HEK293 (cell line): ENCODE measurements around the gene NELFB.

Experiments
- CTCF ChIA-PET: fragments of 350-600 bp; formaldehyde crosslinking; extraction: SDS; loops from one replicate; lab custom pipeline; 2021; ENCODE audit warnings: antibody characterized with exemption; lab: Yijun Ruan, JAX
- POLR2A ChIA-PET: fragments of 300-600 bp; formaldehyde crosslinking; extraction: SDS; loops from one replicate; lab custom pipeline; 2020; ENCODE audit warnings: antibody characterized with exemption, inconsistent platforms; lab: Yijun Ruan, JAX
- H3K27ac ChIP-seq: fragments of 200-500 bp; sonication (Bioruptor generic); 2 replicates; pipeline ENCODE4 v1.5.1; 2014; ENCODE audit warnings: low read depth, low read length, control low read depth, inconsistent platforms; ENCODE audit errors: extremely low read depth
- H3K36me3 ChIP-seq, 2 experiments: fragments of 200-500 bp in 1 of 2; sonication (Bioruptor generic) in 1 of 2; 1 replicate in 1 of 2; 2 replicates in 1 of 2; pipeline ENCODE4 v1.5.1; 2014 to 2017; ENCODE audit warnings: inconsistent platforms in 2 of 2, low read length in 2 of 2; ENCODE audit not compliant: control insufficient read depth in 2 of 2, insufficient read depth in 1 of 2
- H3K4me1 ChIP-seq: fragments of 200-500 bp; sonication (Bioruptor generic); 2 replicates; pipeline ENCODE4 v1.5.1; 2014; ENCODE audit warnings: mild to moderate bottlenecking, low read length, inconsistent platforms; ENCODE audit not compliant: control insufficient read depth, insufficient read depth
- H3K4me3 ChIP-seq: 2 replicates; pipeline ENCODE4 v1.5.1; 2011; ENCODE audit warnings: low read depth, mild to moderate bottlenecking, control low read depth, low read length, moderate library complexity
- H3K9me3 ChIP-seq: fragments of 200-500 bp; sonication (Bioruptor generic); 2 replicates; pipeline ENCODE4 v1.5.1; 2014; ENCODE audit warnings: low read depth, low read length, inconsistent platforms; ENCODE audit not compliant: control insufficient read depth, insufficient read depth
- CTCF ChIP-seq: fragments of 450-650 bp; formaldehyde crosslinking; IDR thresholded peaks from 2 replicates; pipeline ENCODE4 v1.5.1; 2016; ENCODE audit warnings: missing biosample characterization, missing genetic modification characterization
- GLI4 ChIP-seq: fragments of 450-650 bp; formaldehyde crosslinking; IDR thresholded peaks from 2 replicates; pipeline ENCODE4 v1.5.1; 2016; ENCODE audit warnings: missing biosample characterization, missing genetic modification characterization
- PBX3 ChIP-seq: sonication (generic); formaldehyde crosslinking; IDR thresholded peaks from 2 replicates; pipeline ENCODE4 v1.8.1; 2022; ENCODE audit warnings: mild to moderate bottlenecking, moderate library complexity, missing genetic modification reagents
- SCRT1 ChIP-seq: fragments of 450-650 bp; formaldehyde crosslinking; IDR thresholded peaks from 2 replicates; pipeline ENCODE4 v1.5.1; 2016; ENCODE audit warnings: missing biosample characterization, missing genetic modification characterization, borderline replicate concordance
- SETDB1 ChIP-seq: IDR thresholded peaks from one replicate; pipeline ENCODE4 v1.6.1; 2017; ENCODE audit warnings: mild to moderate bottlenecking, low read length, moderate library complexity, mixed read lengths; ENCODE audit not compliant: insufficient read length
- ZBTB11 ChIP-seq: fragments of 450-650 bp; formaldehyde crosslinking; conservative IDR thresholded peaks from 2 replicates; pipeline ENCODE4 v1.5.1; 2016; ENCODE audit warnings: low read depth, missing biosample characterization, missing genetic modification characterization
- ZNF239 ChIP-seq: fragments of 450-650 bp; formaldehyde crosslinking; IDR thresholded peaks from 2 replicates; pipeline ENCODE4 v1.5.1; 2016; ENCODE audit warnings: missing biosample characterization, missing genetic modification characterization
- ZNF561 ChIP-seq: fragments of 450-650 bp; IDR thresholded peaks from 2 replicates; pipeline ENCODE4 v1.5.1; 2018; ENCODE audit warnings: missing biosample characterization, missing genetic modification characterization, borderline replicate concordance
- ZNF580 ChIP-seq: fragments of 450-650 bp; formaldehyde crosslinking; IDR thresholded peaks from 2 replicates; pipeline ENCODE4 v1.5.1; 2016; ENCODE audit warnings: missing biosample characterization, missing genetic modification characterization
- ZNF621 ChIP-seq: fragments of 450-650 bp; formaldehyde crosslinking; IDR thresholded peaks from 2 replicates; pipeline ENCODE4 v1.5.1; 2017; ENCODE audit warnings: missing biosample characterization, missing genetic modification characterization
- ZNF624 ChIP-seq: fragments of 450-650 bp; formaldehyde crosslinking; IDR thresholded peaks from 2 replicates; pipeline ENCODE4 v1.5.1; 2017; ENCODE audit warnings: missing biosample characterization, missing genetic modification characterization
- ZNF654 ChIP-seq: fragments of 450-650 bp; formaldehyde crosslinking; IDR thresholded peaks from 2 replicates; pipeline ENCODE4 v1.5.1; 2016; ENCODE audit warnings: low read depth, missing biosample characterization, missing genetic modification characterization
- ZNF658 ChIP-seq: fragments of 450-650 bp; formaldehyde crosslinking; IDR thresholded peaks from 2 replicates; pipeline ENCODE4; 2016; ENCODE audit warnings: missing biosample characterization, missing genetic modification characterization

NELFB gene

GRCh38 chr9:137294681-137295237, 39.6 kb downstream of the NELFB start:
- H3K27ac ChIP-seq, result no peak overlapping the region
- H3K4me1 ChIP-seq, result peaks cover 6% of the 10 kb centered on the region
- CTCF ChIA-PET, result interaction anchor here (0.6 to 1.4 kb wide), 9 partner anchors 12 to 312 kb away, joined by 3 to 5 read pairs (median 3); no protein-coding TSS in a partner anchor
- POLR2A ChIA-PET, result interaction anchor here (1.5 kb wide), 1 partner anchor 10 kb away, joined by 3 read pairs; no protein-coding TSS in a partner anchor
- no peaks in the 10 kb centered on the region for H3K9me3 ChIP-seq
- TF ChIP-seq ZNF580 (no peak), ZNF654 (tag by site-specific recombination) (peak; percentile 21; the same call in 1 of the 2 replicates), ZNF621 (tag by site-specific recombination) (no peak), SETDB1 (peak; percentile 65)
- no peaks in the 10 kb centered on the region for H3K36me3 ChIP-seq
- no peak overlapping the region for H3K4me3 ChIP-seq

GRCh38 chr9:137295238-137295811, 40.2 kb downstream of the NELFB start:
- POLR2A ChIA-PET, result no interaction called here
- Histone ChIP-seq H3K4me1 (peaks cover 10% of the 10 kb centered on the region), H3K36me3 (no peaks in the 10 kb centered on the region), H3K9me3 (no peaks in the 10 kb centered on the region), H3K4me3 (peak overlapping the region; percentile 12; the same call in 1 of the 2 replicates)
- TF ChIP-seq ZNF624 (tag by site-specific recombination), result no peak
- TF ChIP-seq ZNF561 (tag by site-specific recombination), result no peak
- no peak for TF ChIP-seq ZNF239 (tag by site-specific recombination)
- TF ChIP-seq ZBTB11, result no peak
- no peak; the same call in 1 of the 2 replicates for TF ChIP-seq PBX3 (CRISPR knock-in tag)
- no peak for TF ChIP-seq SCRT1 (tag by site-specific recombination)
- no peak for TF ChIP-seq ZNF658
- no peak for TF ChIP-seq GLI4 (tag by site-specific recombination)
- no peak for TF ChIP-seq CTCF (tag by site-specific recombination)
- TF ChIP-seq, all 188 proteins: peak for 0
- no peak overlapping the region; the same call in 1 of the 2 replicates for H3K27ac ChIP-seq
- CTCF ChIA-PET, result interaction anchor here (0.6 to 1.4 kb wide), 5 partner anchors 13 to 311 kb away, joined by 3 to 5 read pairs (median 4); no protein-coding TSS in a partner anchor
